Urinary bladder (tissue), 4 donors: Measurements from ENCODE around the gene ABHD8. TPM values are rescaled to one million over a fixed set of nuclear protein-coding genes. Genes with fewer than 3 reads are reported as not detected.

ENCODE experiments used
- DNase-seq: peaks from one replicate; pipeline ENCODE4 v3.0.0-alpha.2; 2015; ENCODE audit errors: extremely low spot score
- H3K27ac ChIP-seq: one replicate; pipeline ENCODE4 v1.5.1; 2013; ENCODE audit warnings: low read depth, mild to moderate bottlenecking, moderate library complexity
- H3K36me3 ChIP-seq: one replicate; pipeline ENCODE4 v1.6.1; 2013; ENCODE audit warnings: mild to moderate bottlenecking, moderate library complexity; ENCODE audit not compliant: insufficient read depth
- H3K4me1 ChIP-seq: one replicate; pipeline ENCODE4 v1.6.1; 2013; ENCODE audit warnings: mild to moderate bottlenecking, moderate library complexity; ENCODE audit not compliant: insufficient read depth
- H3K4me3 ChIP-seq: one replicate; pipeline ENCODE4 v1.5.1; 2013; ENCODE audit warnings: low read depth, low read length
- WGBS: extraction: QIAGEN DNeasy Blood & Tissue Kit; methylation state at CpG from one replicate; pipeline ENCODE4 v1.1.7; 2013; 5-methylcytosine and 5-hydroxymethylcytosine counted together
- polyA plus RNA-seq: library from polyadenylated mRNA; stranded (reverse); fragments of 200-250 nt; gene quantifications from one replicate; pipeline ENCODE4 v1.2.3, GENCODE V29; 2013
- total RNA-seq: library from RNA; depleted of rRNA; stranded (reverse); fragments of >200 nt; gene quantifications from one replicate; pipeline ENCODE4 v1.2.3, GENCODE V29; 2014
- donor health status: healthy with polysubstance abuse.
- donor health status: healthy.

ABHD8 gene
- total and polyA plus RNA-seq, 2 donors, result 6.8 to 20.0 TPM

- Histone ChIP-seq H3K4me1 (peaks cover 2% of the 10 kb centered on the region), H3K36me3 (peaks cover 5% of the 10 kb centered on the region), H3K4me3 (no peak overlapping the region), H3K27ac (no peak overlapping the region)
- no peak for DNase-seq
- WGBS, result 88% methylated on average over 19 of the region's 19 CpGs
Measured at GRCh38 chr19:17321655-17322489, 18.6 kb upstream of the ABHD8 start.

- Histone ChIP-seq H3K4me1 (peaks cover 2% of the 10 kb centered on the region), H3K4me3 (no peak overlapping the region), H3K27ac (no peak overlapping the region), H3K36me3 (peaks cover 5% of the 10 kb centered on the region)
- 84% methylated on average over 11 of the region's 11 CpGs for WGBS
- DNase-seq, result no peak
Measured at GRCh38 chr19:17320435-17320834, 17.2 kb upstream of the ABHD8 start.

GRCh38 chr19:17319473-17320238 lies 16.4 kb upstream of the ABHD8 start:
- H3K4me1 ChIP-seq, result peaks cover 2% of the 10 kb centered on the region
- no peak for DNase-seq
- H3K27ac ChIP-seq, result no peak overlapping the region
- 94% methylated on average over 40 of the region's 40 CpGs for WGBS
- H3K4me3 ChIP-seq, result no peak overlapping the region
- H3K36me3 ChIP-seq, result peaks cover 5% of the 10 kb centered on the region

GRCh38 chr19:17318966-17319365 lies 15.7 kb upstream of the ABHD8 start:
- Histone ChIP-seq H3K4me3 (no peak overlapping the region), H3K4me1 (peaks cover 2% of the 10 kb centered on the region), H3K27ac (no peak overlapping the region), H3K36me3 (peaks cover 5% of the 10 kb centered on the region)
- WGBS, result 84% methylated on average over 6 of the region's 6 CpGs
- no peak for DNase-seq

- DNase-seq, result no peak
- Histone ChIP-seq H3K36me3 (no peaks in the 10 kb centered on the region), H3K4me1 (no peaks in the 10 kb centered on the region), H3K27ac (no peak overlapping the region), H3K4me3 (no peak overlapping the region)
- WGBS, result 93% methylated on average over 19 of the region's 19 CpGs
Measured at GRCh38 chr19:17314007-17314593, 10.9 kb upstream of the ABHD8 start.

GRCh38 chr19:17312189-17313113 lies 9.2 kb upstream of the ABHD8 start:
- H3K4me3 ChIP-seq, result no peak overlapping the region
- no peaks in the 10 kb centered on the region for H3K36me3 ChIP-seq
- H3K4me1 ChIP-seq, result no peaks in the 10 kb centered on the region
- DNase-seq, result no peak
- 89% methylated on average over 20 of the region's 20 CpGs for WGBS
- H3K27ac ChIP-seq, result no peak overlapping the region

GRCh38 chr19:17311455-17312188 lies 8.4 kb upstream of the ABHD8 start:
- no peak overlapping the region for H3K4me3 ChIP-seq
- H3K4me1 ChIP-seq, result no peaks in the 10 kb centered on the region
- 74% methylated on average over 11 of the region's 11 CpGs for WGBS

GRCh38 chr19:17309965-17310461 lies 6.8 kb upstream of the ABHD8 start:
- Histone ChIP-seq H3K27ac (no peak overlapping the region), H3K4me3 (peak overlapping the region; percentile 92), H3K4me1 (no peaks in the 10 kb centered on the region), H3K36me3 (no peaks in the 10 kb centered on the region)
- WGBS, result 6% methylated on average over 23 of the region's 23 CpGs
- DNase-seq, result no peak

More at GRCh38 chr19:17311455-17312188, 8.4 kb upstream of the ABHD8 start:
- Histone ChIP-seq H3K27ac (no peak overlapping the region), H3K36me3 (no peaks in the 10 kb centered on the region)
- DNase-seq, result no peak

GRCh38 chr19:17309198-17309964 lies 6.2 kb upstream of the ABHD8 start, which contains the start of gene DDA1:
DDA1 (plus strand) TSS chr19:17309563; CDS start chr19:17309655, 92 bp downstream.
- Histone ChIP-seq H3K27ac (peak within 1 kb of the TSS; percentile 35), H3K36me3 (no peaks in the 10 kb centered on the region), H3K4me3 (peak within 1 kb of the TSS; percentile 92), H3K4me1 (no peaks in the 10 kb centered on the region)
- peak; percentile 99 for DNase-seq
- WGBS, result under 1% methylated on average over 46 of the region's 46 CpGs

- Histone ChIP-seq H3K4me3 (no peak overlapping the region), H3K4me1 (no peaks in the 10 kb centered on the region), H3K27ac (no peak overlapping the region), H3K36me3 (no peaks in the 10 kb centered on the region)
- WGBS, result 77% methylated on average over 8 of the region's 8 CpGs
- no peak for DNase-seq
Measured at GRCh38 chr19:17307876-17308377, 4.7 kb upstream of the ABHD8 start.

- no peaks in the 10 kb centered on the region for H3K4me1 ChIP-seq
- no peaks in the 10 kb centered on the region for H3K36me3 ChIP-seq
- H3K4me3 ChIP-seq, result peak overlapping the region; percentile 58
- no peak for DNase-seq
- 7% methylated on average over 28 of the region's 28 CpGs for WGBS
- peak overlapping the region; percentile 89 for H3K27ac ChIP-seq
Measured at GRCh38 chr19:17306285-17306714, 3.1 kb upstream of the ABHD8 start.
